NCI-H1694 treated with DMSO at 0.1 percent for 48 hours (cell line): ENCODE results near the gene OR6C76.
"Not testable (repeated sequence)": the region's sequence is repeated elsewhere in the genome, so short reads cannot be mapped to it uniquely, and the experiment has no call there.

Experiments used
- DNase-seq: peaks from one replicate; lab custom pipeline; 2025; lab: John Stamatoyannopoulos, UW

OR6C76 gene

DNA sequence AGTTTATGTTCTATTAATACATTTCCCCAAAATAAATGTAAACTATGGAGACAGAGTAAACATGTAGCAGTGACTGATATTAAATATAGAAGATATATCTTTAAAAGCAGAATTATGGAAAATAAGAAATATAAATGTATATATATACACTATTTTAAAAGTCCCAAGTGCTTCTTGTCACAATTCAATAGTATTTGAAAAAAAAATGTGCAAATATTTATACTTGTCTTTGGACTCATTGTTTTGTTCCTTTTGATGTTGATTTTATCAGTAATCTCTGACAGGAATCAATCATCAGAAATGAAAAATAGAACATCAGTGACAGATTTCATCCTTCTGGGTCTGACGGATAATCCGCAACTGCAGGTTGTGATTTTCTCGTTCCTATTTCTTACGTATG, at the start of gene OR6C76:
TSS of gene OR6C76 (plus strand) at position 301 of the 400 bp plus-strand sequence. CDS start at position 301, 0 bp downstream.
- no peak for DNase-seq

DNA sequence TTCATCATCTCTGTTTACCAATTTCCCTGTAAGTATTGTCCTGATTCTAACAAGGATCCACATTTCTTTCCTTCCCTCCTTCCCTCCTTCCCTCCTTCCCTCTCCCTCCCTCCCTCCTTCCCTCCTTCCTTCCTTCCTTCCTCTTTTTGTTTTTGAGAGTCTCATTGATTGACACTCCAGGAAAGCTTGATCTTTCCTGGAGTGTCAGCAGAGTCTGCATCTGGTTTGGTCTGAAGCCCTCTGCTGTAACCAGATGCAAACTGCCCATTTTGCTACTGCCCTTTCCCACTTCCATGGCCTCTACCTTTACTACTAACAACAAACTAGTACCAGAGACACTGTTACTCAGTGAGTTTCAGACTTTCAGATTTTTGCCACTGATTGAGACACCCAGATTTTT, 40.2 kb upstream of the OR6C76 start:
- no peak for DNase-seq

DNA sequence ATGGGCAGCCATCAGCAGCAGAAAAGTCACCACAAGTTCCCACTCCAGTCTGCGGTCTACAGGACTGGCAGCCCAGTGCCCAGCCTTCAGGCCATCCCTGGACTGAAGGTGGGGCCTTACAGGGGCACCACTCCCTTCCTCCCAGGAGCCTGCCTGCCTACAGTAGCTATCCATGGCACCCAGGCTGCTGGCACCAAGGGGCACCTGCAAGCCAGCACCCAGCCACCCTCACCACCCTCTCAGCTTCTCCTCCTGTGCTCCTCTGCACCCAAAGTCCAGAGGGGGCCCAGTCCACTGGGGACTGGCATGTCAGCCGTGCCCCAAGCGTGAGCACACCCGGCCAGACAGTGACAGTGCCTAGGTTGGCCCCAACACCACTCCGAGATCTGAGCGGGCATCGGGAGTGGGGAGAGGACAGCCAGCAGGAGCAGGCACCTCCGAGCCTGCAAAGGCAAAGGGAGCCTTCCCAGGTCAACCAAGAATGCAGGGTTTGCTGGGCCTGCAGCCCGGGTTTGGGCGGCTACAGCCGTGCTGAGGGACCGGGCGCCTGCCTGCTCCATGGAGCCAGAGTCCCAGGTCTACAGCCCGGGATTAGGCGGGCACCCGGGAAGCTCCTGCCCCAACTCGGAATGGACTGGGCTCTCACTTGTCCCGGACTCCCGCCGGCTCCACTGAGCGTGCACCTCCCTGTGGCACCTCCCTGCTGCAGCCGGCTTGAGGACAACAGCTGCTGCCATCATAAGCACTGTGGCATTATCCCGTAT, 33.8 kb upstream of the OR6C76 start:
- no peak for DNase-seq

DNA sequence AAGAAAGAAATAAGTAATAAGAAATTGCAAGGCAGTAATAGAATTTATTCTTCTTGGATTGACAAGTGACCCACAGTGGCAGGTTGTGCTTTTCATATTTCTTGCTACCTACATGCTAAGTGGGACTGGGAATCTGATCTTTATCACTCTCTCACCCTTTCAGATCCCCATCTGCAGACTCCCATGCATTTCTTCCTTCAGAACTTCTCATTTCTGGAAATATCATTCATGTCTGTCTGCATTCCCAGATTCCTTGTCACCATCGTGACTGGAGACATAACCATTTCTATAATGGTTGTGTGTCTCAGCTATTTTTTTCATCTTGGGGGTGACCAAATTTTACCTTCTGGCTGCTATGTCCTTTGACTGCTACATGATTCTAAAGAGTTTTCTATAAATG, 29.7 kb upstream of the OR6C76 start:
- DNase-seq = no peak

DNA sequence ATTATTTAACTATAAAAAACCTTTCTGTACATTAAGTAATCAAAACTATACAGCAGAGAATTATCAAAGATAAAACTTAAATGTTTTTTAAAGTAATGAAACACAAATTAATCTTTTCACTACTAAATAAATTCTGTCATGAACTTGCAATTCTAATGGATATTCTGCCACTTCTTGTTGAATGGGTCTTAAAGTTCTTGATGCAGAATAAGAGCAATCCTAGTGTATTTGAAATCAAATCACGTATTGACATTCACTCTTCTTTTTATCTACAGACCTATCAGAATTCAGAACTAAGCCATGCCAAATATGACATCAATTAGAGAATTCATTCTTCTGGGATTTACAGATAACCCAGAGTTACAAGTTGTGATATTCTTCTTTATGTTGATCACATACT, 25.8 kb upstream of the OR6C76 start, which contains the start of gene OR6C65:
TSS of gene OR6C65 (plus strand) at position 301 of the 400 bp plus-strand sequence. CDS start at position 301, 0 bp downstream.
- no peak for DNase-seq

DNA sequence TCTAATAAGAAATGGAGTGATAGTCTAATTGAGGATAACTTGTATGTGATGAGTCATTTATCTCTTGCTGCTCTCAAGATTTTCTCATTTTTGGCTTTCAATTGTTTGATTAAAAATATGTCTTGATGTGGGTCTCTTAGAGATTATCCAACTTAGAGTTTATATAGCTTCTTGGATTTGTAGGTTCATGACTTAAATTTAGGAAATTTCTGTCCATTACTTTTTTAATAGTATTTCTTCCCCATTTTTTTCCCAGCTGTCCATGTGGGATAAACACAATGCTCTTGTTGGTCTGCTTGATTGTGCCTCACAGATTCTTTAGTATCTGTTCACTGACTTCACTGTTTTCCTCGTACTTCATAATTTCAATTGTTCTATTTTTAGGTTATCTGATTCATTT, 18.2 kb upstream of the OR6C76 start:
- no peak for DNase-seq

DNA sequence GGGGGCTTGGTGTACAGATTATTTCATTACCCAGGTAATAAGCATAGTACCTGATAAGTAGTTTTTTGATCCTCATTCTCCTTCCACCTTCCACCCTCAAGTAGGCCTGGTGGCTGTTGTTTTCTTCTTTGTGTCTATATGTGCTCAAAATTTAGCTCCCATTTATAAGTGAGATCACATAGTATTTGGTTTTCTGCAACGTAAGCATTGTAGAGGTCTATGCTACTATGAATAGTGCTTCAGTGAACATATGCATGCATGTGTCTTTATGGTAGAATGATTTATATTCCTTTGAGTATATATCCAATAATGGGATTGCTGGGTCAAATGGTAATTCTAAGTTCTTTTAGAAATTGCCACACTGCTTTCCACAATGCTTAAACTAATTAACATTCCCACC, 16.9 kb upstream of the OR6C76 start:
- DNase-seq = not testable (repeated sequence)

DNA sequence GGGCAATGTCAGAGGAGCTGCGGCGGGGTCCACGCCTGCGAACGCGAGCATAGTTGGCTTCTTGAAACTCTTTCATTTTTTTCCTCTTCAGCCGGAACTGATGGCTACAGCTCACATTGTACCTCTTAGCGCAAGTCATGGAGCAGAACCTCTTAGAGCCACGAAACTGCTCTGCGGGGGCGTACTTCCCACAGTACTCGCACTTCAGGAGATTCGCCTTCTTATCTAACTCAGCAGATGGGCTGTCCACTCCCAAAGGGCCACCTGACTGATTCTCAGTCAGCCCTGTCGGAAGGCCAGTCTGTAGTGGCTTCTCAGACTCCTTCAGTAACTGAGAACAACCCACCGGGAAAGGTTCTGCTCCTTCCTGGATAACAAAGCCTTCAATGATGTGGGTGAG, 13.9 kb upstream of the OR6C76 start:
- not testable (repeated sequence) for DNase-seq

DNA sequence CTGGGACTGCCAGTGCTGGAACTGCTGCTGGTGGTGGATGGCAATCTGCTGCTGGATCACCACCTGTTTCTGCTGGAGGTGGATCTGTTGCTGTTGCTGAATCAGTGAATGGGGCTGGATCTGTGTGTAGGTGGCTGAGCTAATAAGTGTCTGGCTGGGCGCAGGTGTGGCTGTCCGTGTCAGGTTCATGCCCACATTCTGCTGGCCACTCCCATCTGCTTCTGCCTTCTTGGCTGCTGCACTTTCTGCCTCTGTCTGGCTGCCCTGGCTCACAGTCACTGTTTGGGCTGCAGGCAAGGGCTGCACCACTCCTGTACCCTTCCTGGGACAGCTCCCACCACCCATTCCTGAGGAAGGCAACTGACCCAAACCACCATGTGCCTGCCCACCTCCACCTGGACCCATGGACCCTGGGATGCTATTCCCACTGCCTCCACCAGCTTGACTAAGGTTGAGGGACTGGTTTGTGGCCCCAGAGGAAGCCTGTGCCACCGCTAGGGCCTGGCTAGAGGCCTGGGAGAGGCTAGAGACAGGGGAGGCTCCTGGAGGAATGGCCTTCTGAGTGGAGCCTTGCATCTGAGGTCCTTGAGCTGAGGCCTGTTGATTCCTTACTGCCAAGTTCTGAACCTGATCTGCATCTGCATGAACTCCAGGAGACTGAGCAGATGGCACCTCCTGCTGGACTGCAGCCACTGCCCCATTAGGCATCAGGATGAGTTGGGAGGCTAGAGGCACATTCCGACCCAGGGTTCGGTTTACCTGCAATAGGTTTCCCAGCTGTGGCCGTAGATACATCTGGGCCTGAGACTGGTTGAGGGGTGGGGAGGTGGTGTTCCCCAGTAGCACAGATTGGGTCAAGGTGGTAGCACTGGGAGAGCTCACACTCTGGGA, 12.3 kb upstream of the OR6C76 start:
- not testable (repeated sequence) for DNase-seq

DNA sequence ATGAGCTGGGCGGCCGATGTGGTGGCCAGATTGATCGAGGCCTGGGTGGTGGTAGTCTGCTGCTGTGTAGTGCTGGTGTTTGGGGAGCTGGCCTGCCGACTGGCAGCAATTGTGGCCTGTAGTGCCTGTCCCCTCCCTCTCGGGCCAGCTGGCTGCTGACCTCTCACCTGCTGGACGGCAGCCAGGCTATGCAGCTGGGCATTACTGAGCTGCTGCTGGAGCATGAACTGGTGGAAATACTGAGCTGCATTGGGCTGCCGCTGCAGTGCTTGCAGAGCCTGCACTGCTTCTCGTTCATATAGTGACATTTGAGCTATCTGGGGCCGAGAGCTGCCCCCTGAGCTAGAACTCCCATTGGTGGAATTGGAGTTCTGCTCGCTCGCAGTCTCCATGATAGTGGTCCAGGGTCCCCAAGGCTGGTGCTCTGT, 11.6 kb upstream of the OR6C76 start:
- DNase-seq = not testable (repeated sequence)

DNA sequence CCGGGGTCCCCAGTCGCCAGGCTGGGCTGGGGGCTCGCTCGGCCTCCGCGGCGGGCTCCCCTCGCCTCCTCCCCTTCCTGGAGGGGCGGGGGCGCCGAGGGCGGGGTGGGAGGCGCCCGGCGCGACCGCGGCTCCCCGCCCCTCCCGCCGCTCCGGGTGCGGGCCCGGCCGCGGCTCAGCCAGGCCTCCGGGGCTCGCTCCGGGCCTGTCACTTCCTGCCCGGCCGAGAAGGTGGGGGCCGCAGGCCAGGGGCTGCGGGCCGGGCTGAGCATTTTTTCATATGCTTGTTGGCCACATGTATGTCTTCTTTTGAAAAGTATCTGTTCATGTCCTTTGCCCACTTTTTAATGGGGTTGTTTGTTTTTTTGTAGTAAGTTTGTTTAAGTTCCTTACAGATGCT, 11.2 kb upstream of the OR6C76 start:
- DNase-seq = not testable (repeated sequence)

DNA sequence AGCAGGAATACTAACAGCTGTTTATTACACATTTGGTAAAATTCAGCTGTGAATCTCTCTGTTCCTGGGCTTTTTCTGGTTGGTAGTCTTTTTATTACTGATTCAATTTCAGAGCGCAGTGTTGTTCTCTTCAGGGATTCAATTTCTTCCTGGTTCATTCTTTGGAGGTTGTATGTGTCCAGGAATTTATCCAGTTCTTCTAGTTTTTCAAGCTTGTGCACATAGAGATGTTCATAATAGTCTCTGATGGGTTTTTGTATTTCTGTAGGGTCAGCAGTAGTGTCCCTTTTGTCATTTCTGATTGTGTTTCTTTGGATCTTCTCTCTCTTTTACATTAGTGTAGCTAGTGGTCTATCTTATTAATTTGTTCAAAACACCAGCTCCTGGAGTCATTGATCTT, 9.1 kb upstream of the OR6C76 start:
- no peak for DNase-seq

DNA sequence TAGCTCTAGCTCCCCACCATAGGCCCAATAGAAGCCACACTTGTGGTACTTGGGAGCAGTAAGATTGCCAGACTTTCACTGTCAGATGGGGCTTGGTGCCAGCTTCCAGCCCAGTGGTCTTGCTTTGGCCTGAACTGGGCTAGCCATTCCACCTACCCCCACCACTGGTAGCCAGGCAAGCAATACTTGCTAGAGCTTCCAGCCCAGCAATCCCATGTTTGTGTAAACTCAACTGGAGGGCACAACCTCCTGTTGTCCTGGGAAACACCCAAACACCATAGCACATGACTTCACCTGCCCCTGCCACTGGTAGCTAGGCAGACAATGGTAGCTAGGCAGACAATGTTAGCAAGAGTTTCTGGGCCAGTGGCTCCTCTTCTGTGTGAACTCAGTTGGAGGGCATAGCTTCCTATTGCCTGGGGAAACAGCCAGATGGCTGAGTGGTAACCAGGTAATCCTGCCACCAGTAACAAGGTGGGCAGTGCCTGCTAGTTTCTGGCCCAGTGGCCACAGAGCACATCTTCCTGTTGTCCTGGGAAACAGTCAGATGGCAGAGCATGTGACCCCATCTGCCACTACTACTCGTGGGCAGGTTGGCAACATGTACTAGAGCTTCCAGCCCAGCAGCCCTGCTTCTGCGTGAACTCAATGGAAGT, 5.6 kb upstream of the OR6C76 start:
- no peak for DNase-seq

DNA sequence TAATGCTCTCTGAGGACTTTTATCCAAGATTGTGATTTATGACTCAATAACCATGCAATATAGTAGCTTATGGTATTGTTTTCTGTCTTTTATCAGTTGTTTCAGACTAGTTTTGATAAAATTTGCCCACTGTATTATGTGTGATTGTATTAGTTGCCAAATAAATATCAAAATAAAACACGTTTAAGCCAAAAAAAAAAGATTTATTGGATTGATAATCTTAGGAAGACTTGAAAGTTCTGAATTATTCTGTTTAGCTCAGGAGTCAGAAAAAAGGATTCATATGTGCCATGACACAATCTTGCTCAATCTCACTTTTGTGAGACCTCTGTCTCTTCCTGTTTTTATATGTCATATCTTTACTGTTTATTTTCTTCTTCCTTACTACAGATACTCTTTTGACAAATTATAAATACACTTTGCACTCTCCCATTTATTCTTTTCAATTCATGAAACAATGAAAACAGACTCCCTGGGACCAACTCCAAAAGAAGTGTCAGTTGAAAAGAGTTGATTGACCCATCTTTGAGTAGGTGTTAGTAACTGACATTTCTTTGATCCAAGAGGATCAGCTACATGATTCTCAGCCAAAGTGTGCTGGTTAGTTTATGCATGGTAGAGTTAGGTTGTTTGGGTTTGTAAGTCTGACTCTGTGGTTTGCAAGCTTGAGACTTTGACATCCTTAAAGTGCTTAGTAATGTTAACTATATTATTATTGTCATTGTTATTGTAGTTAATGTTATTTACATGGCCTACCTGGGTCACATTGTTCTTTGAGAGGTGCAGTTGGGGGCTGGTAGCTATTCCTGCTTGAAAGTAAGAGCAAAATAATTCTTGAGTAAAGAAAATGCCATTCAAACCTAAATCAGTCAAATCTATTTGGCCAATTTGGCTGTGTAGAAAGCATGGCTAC, 2.5 kb downstream of the OR6C76 start:
- no peak for DNase-seq

DNA sequence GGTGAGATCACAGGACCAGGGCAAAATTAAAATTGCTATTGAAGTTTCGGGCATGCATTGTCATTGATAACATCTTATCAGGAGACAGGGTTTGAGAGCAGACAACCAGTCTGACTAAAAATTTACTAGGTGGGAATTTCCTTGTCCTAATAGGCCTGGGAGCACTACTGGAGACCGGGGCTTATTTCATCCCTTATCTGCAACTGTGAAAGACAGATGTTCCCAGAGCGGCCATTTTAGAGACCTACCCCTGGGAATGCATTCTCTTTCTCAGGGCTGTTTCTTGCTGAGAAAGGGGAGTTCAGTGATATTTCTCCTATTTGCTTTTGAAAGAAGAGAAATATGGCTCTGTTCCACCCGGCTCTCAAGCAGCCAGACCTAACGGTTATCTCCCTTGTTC, 15.2 kb downstream of the OR6C76 start:
- DNase-seq = not testable (repeated sequence)

DNA sequence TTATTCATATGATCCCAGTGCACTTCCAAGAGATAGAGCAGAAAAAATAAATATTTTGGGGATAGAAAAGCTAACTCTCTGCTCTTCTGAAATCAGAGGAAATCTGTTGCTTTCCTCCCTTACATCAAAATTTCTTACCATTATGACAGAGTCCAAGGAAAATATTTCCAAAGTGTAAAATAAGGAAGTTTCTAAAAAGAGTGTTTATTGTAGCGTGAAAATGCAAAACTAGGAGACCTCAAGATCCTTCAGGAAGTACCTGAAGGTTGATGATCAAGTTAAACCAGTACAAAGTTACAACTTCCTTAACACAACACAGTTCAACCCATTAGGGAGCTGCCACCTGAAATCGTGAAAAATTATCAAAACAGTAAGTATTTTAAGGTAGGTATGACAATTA, 17.7 kb downstream of the OR6C76 start, which contains the start of gene OR6C2:
TSS of gene OR6C2 (plus strand) at position 301 of the 400 bp plus-strand sequence. CDS start 8,138 bp downstream, outside the sequence.
- no peak for DNase-seq

DNA sequence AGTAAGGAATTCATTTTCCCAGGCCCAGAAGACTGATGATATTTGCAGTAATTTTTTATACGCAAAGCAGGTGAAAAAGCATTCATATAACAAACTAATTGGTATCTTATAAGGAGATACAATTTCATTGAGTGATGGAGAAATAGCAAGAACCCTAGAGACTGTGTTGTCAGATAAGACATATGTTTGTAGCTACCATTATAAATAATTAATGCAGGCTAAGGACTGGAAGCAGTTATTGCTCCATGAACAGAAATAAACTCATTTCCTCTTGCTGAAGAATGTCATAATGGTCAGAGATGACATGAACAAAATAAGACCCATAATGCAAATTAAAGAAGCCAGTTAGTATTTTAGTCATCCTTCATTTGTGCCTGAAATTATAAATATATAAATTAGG, 19.3 kb downstream of the OR6C76 start:
- DNase-seq = no peak

DNA sequence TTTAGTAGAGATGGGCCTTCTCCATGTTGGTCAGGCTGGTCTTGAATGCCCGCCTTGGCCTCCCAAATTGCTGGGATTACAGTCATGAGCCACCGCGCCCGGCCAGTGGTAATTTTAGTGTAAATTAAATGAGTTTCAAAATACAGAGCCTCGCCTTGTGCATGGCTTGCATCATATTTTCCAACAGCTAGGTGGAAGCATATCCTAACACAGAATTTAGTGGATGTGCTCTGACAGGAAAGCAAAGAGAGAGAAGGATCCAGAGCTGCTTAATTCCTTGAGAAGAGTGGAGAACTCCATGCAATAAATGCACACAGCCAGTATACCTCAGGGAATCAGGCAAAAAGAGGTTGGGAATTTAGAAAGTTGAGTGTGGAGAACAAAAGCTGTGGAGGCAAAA, 20.3 kb downstream of the OR6C76 start:
- DNase-seq = no peak

DNA sequence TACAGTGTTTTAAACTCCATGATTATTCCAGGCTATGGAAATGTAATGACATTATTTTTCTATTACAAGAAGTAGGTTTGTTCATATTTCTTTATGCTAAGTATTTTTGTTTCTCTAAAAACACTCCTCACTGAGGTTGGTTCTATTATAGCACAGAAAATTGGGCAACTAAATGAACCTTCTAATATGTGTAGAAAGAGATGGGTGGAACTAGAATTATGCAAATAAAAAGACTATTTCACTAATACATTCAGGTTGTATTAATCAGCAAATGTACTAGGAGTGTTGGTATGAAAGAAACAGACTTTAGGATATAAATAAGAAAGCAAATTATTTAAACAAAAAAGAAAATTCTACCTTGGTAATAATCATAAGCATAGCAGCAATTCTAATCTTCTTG, 22.8 kb downstream of the OR6C76 start:
- DNase-seq = no peak

DNA sequence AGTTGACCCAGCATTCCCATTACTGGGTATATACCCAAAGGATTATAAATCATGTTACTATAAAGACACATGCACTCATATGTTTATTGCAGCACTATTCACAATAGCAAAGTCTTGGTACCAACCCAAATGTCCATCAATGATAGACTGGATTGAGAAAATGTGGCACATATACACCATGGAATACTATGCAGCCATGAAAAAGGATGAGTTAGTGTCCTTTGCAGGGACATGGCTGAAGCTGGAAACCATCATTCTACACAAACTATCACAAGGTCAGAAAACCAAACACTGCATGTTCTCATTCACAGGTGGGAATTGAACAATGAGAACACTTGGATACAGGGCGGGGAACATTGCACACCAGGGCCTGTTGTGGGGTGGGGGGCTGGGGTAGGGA, 38.9 kb downstream of the OR6C76 start:
- not testable (repeated sequence) for DNase-seq

DNA sequence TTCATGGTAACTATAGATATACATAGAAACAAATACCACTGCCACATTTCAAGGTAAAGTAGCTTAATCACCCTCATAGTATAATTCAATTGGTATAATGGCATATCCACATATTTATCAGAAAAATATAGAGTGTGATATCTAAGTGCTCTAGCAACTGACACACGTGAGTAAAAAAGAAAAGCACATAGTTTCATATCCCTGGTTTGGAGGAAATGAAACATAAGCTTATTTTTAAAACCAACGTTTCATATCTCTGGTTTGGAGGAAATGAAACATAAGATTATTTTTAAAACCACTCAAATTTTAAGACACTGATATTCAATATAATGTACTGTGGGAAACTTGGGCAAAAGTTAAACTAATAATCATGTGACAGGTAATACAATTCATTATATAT, 41.8 kb downstream of the OR6C76 start:
- DNase-seq = no peak
